H1 (cell line): ENCODE measurements around the gene RTN3. TPM values are rescaled to one million over a fixed set of nuclear protein-coding genes. Genes with fewer than 3 reads are reported as not detected.

Experiments used
- CHD1 ChIP-seq: IDR thresholded peaks from 2 replicates; pipeline ENCODE4 v1.6.1; 2012; ENCODE audit warnings: low read depth, low read length, improper control_type of control experiment
- POLR2AphosphoS5 ChIP-seq: IDR thresholded peaks from 2 replicates; pipeline ENCODE4 v1.6.1; 2011; ENCODE audit warnings: low read depth, low read length
- RFX5 ChIP-seq: IDR thresholded peaks from 2 replicates; pipeline ENCODE4 v1.6.1; 2011; ENCODE audit warnings: low read depth, low read length, improper control_type of control experiment, borderline replicate concordance
- SAP30 ChIP-seq: fragments of 300-600 bp; sonication (generic); IDR thresholded peaks from 2 replicates; pipeline ENCODE4 v1.7.1; 2012; ENCODE audit warnings: low read length, moderate library complexity, mild to moderate bottlenecking, inconsistent platforms; ENCODE audit not compliant: insufficient read depth, insufficient replicate concordance
- polyA plus RNA-seq, 7 experiments: library from polyadenylated mRNA; depleted of rRNA in 3 of 7; stranded (reverse) in 5 of 7; unstranded in 2 of 7; fragments of >200 nt in 5 of 7; fragments of 200-250 nt in 2 of 7; gene quantifications; 1 replicate in 5 of 7; 2 replicates in 1 of 7; 4 replicates in 1 of 7; pipeline versions ENCODE4 v1.2.1 to v1.2.3, GENCODE V29; 2011 to 2013; ENCODE audit warnings: missing spikeins in 2 of 7, mixed read lengths in 2 of 7
- total RNA-seq: library from RNA; stranded (reverse); fragmentation: NEBNext Ultra II Directional; extraction: Animal tissue kit (Norgen Biotek cat#: 25700); gene quantifications from 2 replicates; pipeline ENCODE4 v1.2.1, GENCODE V29; 2021

RTN3 gene
- total and polyA plus RNA-seq, 2 of the 8 experiments (the other 6 are each of a cell fraction or from before 2014, with no cell fraction given), result 160 to 203 TPM

DNA sequence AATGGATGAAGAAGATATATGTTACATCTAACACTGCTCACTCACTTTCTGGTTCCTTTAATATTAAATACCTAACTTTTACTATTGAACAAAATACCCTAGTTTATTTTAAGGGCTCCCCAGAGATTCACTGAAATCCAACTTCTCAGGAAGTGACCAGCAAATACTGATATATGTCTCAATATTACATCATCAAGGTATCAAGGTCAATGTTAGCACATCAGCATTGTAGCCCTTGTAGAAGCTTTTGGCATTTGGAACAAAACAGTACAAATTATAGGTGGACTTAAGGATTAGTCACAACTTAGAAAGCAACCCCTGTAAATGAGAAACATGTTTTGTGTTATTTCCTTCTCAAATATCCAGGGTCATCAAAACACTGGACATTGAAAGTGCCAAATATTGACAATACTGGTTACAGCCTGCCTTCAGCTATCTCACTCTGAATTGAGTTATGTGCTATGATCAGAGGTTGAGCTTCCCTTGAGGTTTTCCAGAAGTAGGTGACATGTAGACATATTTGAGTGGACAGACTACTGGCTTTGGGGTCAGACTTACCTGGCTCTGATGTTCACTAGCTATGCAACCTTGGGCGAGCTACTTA is 8.3 kb upstream of the RTN3 start (continued):
- no peak for TF ChIP-seq RFX5
- no peak for TF ChIP-seq CHD1
- no peak for TF ChIP-seq SAP30
- TF ChIP-seq POLR2AphosphoS5, result no peak
